SK-N-MC (cell line): ENCODE data around the gene LDLRAD3.

Source experiments
- EZH2 ChIP-seq: fragments of 200-600 bp; sonication (generic); IDR thresholded peaks from one replicate; pipeline ENCODE4 v1.6.1; 2017; ENCODE audit warnings: antibody characterized with exemption
- POLR2AphosphoS5 ChIP-seq: IDR thresholded peaks from 2 replicates; pipeline ENCODE4 v1.6.1; 2012; ENCODE audit warnings: mild to moderate bottlenecking, low read depth, low read length, borderline replicate concordance

- no peak for TF ChIP-seq POLR2AphosphoS5
- no peak for TF ChIP-seq EZH2
Measured at GRCh38 chr11:36012455-36012854, 68.6 kb downstream of the LDLRAD3 start.
